Vagina (tissue), 2 donors: ENCODE measurements around the gene INPP4A.

ENCODE experiments used
- CTCF ChIP-seq, 3 experiments: fragments of 450-650 bp in 2 of 3; fragments of 200-600 bp in 1 of 3; sonication (generic) in 1 of 3; IDR thresholded peaks; one replicate each; pipeline ENCODE4 v1.5.1; 2017 to 2019; ENCODE audit warnings: antibody characterized with exemption in 3 of 3, mild to moderate bottlenecking in 2 of 3, moderate library complexity in 2 of 3
- POLR2A ChIP-seq, 2 donors: fragments of 450-650 bp; IDR thresholded peaks; one replicate each; pipeline ENCODE4 v1.6.1; 2017; ENCODE audit warnings: antibody characterized with exemption in 2 of 2, mild to moderate bottlenecking in 2 of 2, moderate library complexity in 2 of 2
- POLR2AphosphoS5 ChIP-seq, 2 donors: sonication (generic); formaldehyde crosslinking; IDR thresholded peaks; one replicate each; pipeline ENCODE4 v1.9.0; 2017; ENCODE audit warnings: antibody characterized with exemption in 2 of 2, mild to moderate bottlenecking in 2 of 2, low read depth in 1 of 2; ENCODE audit not compliant: insufficient read depth in 1 of 2

- TF ChIP-seq POLR2A (IDR thresholded peaks at IDR 0.05) (no peak), CTCF (IDR thresholded peaks at IDR 0.05) (no peak), POLR2AphosphoS5 (IDR thresholded peaks at IDR 0.05; ENCODE audit: insufficient read depth in 1 of 2, low read depth in 1 of 2) (no peak)
These were observed 90.1 kb downstream of the INPP4A start for GRCh38 chr2:98534761-98535160.
